Vagina (tissue), 2 donors: ENCODE data around the gene STX7. TPM values are rescaled to one million over a fixed set of nuclear protein-coding genes. Genes with fewer than 3 reads are reported as not detected.

ENCODE experiments used
- DNase-seq, 2 donors: peaks; one replicate each; pipeline ENCODE4 v3.0.0-alpha.2; 2017; ENCODE audit errors: extremely low spot score in 2 of 2
- H3K27ac ChIP-seq: fragments of 200-600 bp; sonication (generic); one replicate; pipeline ENCODE4 v1.5.1; 2019
- H3K27me3 ChIP-seq: fragments of 200-600 bp; sonication (generic); one replicate; pipeline ENCODE4 v1.5.1; 2019
- H3K36me3 ChIP-seq, 2 donors: fragments of 200-600 bp; sonication (generic); one replicate each; pipeline ENCODE4 v1.5.1; 2017 to 2019
- H3K4me1 ChIP-seq: fragments of 200-600 bp; sonication (generic); one replicate; pipeline ENCODE4 v1.5.1; 2019
- H3K4me3 ChIP-seq, 2 donors: fragments of 200-600 bp; sonication (generic); 1 replicate in 1 of 2; 2 replicates in 1 of 2; pipeline ENCODE4 v1.5.1; 2016 to 2019
- H3K9me3 ChIP-seq: fragments of 200-600 bp; sonication (generic); one replicate; pipeline ENCODE4 v1.5.1; 2019
- CTCF ChIP-seq, 3 experiments: fragments of 450-650 bp in 2 of 3; fragments of 200-600 bp in 1 of 3; sonication (generic) in 1 of 3; IDR thresholded peaks; one replicate each; pipeline ENCODE4 v1.5.1; 2017 to 2019; ENCODE audit warnings: antibody characterized with exemption in 3 of 3, mild to moderate bottlenecking in 2 of 3, moderate library complexity in 2 of 3
- POLR2A ChIP-seq, 2 donors: fragments of 450-650 bp; IDR thresholded peaks; one replicate each; pipeline ENCODE4 v1.6.1; 2017; ENCODE audit warnings: antibody characterized with exemption in 2 of 2, mild to moderate bottlenecking in 2 of 2, moderate library complexity in 2 of 2
- POLR2AphosphoS5 ChIP-seq, 2 donors: sonication (generic); formaldehyde crosslinking; IDR thresholded peaks; one replicate each; pipeline ENCODE4 v1.9.0; 2017; ENCODE audit warnings: antibody characterized with exemption in 2 of 2, mild to moderate bottlenecking in 2 of 2, low read depth in 1 of 2; ENCODE audit not compliant: insufficient read depth in 1 of 2
- intact Hi-C: fragments of 100-400 bp; cut with DNase I; formaldehyde crosslinking; loops from one replicate; pipeline ENCODE4 v1.15.1; 2023
- total RNA-seq: library from RNA; depleted of rRNA; stranded (reverse); fragments of >200 nt; gene quantifications from one replicate; pipeline ENCODE4 v1.2.3, GENCODE V29; 2016

STX7 gene
- total RNA-seq, 1 donor from 2014 or later, result 26.8 TPM

- no peak overlapping the region for H3K4me3 ChIP-seq
- H3K9me3 ChIP-seq, result no peaks in the 10 kb centered on the region
- DNase-seq, result no peak
- intact Hi-C loops, result no loop called here
- peaks cover 0 to 49% of the 10 kb centered on the region in 2 donors for H3K36me3 ChIP-seq
- TF ChIP-seq POLR2AphosphoS5 (IDR thresholded peaks at IDR 0.05; ENCODE audit: insufficient read depth in 1 of 2, low read depth in 1 of 2), result no peak
- no peak for TF ChIP-seq CTCF (IDR thresholded peaks at IDR 0.05)
- TF ChIP-seq POLR2A (IDR thresholded peaks at IDR 0.05), result no peak
- H3K27ac ChIP-seq, result no peak overlapping the region
- H3K4me1 ChIP-seq, result no peaks in the 10 kb centered on the region
- H3K27me3 ChIP-seq, result no peaks in the 10 kb centered on the region
Measured at GRCh38 chr6:132466952-132467351, 46.0 kb downstream of the STX7 start.

DNA sequence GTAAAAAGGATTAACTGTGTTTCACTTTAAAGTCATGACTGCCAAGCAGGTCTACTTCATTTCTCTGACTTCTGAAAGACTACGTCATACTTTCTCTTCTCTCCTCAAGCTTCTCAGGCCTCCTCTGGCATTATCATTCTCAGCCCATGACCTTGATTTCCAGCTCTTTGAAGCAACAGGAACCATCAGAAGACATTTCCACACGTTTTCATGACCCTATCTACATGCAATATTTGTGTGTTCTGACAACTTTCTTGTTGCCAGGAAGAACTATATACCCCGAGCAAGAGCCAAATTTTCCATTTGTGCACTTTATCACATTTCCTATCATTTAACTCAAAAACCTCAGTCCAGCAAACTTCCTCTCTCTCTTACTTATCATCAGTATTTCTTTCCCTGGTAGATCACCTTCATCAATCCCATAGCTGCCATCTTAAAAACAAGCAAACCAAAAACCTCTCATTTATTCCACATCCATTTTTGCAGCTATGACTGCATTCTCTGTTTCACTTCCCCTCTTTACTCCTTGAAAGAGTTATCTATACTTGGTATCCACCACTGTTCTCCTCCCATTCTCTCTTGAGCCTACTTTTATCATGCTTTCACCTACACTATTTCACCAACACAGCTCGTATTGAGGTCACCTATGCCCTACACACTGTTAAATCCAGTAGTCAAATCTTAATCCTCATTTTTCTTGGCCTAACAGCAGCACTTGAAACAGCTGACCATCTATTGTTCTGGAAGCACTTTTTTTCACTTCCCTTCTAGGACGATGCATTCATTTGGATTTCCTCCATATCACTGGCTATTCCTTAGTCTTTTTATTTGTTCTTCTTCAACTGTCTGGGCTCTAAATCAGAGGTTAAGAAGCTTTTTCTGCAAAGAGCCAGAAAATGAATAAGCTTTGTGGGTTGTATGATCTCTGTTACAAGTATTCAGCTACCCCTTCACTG, 47.1 kb downstream of the STX7 start:
- intact Hi-C loops, result no loop called here
- no peaks in the 10 kb centered on the region for H3K4me1 ChIP-seq
- no peak for DNase-seq
- no peaks in the 10 kb centered on the region for H3K9me3 ChIP-seq
- TF ChIP-seq CTCF (IDR thresholded peaks at IDR 0.05), result no peak
- TF ChIP-seq POLR2A (IDR thresholded peaks at IDR 0.05), result no peak
- no peak for TF ChIP-seq POLR2AphosphoS5 (IDR thresholded peaks at IDR 0.05; ENCODE audit: insufficient read depth in 1 of 2, low read depth in 1 of 2)
- no peak overlapping the region for H3K27ac ChIP-seq
- H3K27me3 ChIP-seq, result no peaks in the 10 kb centered on the region
- no peak overlapping the region for H3K4me3 ChIP-seq
- H3K36me3 ChIP-seq, result peaks cover 0 to 49% of the 10 kb centered on the region in 2 donors

GRCh38 chr6:132464538-132465256, 48.2 kb downstream of the STX7 start:
- H3K4me1 ChIP-seq, result no peaks in the 10 kb centered on the region
- intact Hi-C loops, result no loop called here
- H3K36me3 ChIP-seq, result peaks cover 0 to 50% of the 10 kb centered on the region in 2 donors
- H3K4me3 ChIP-seq, result no peak overlapping the region
- H3K27ac ChIP-seq, result no peak overlapping the region
- no peaks in the 10 kb centered on the region for H3K27me3 ChIP-seq
- H3K9me3 ChIP-seq, result no peaks in the 10 kb centered on the region
- no peak for DNase-seq
- no peak for TF ChIP-seq POLR2AphosphoS5 (IDR thresholded peaks at IDR 0.05; ENCODE audit: insufficient read depth in 1 of 2, low read depth in 1 of 2)
- no peak for TF ChIP-seq CTCF (IDR thresholded peaks at IDR 0.05)
- TF ChIP-seq POLR2A (IDR thresholded peaks at IDR 0.05), result no peak

GRCh38 chr6:132461958-132462357, 51.0 kb downstream of the STX7 start:
- no peak for DNase-seq
- no peaks in the 10 kb centered on the region for H3K27me3 ChIP-seq
- intact Hi-C loops, result no loop called here
- TF ChIP-seq POLR2A (IDR thresholded peaks at IDR 0.05), result no peak
- TF ChIP-seq CTCF (IDR thresholded peaks at IDR 0.05), result no peak
- TF ChIP-seq POLR2AphosphoS5 (IDR thresholded peaks at IDR 0.05; ENCODE audit: insufficient read depth in 1 of 2, low read depth in 1 of 2), result no peak
- no peaks in the 10 kb centered on the region for H3K9me3 ChIP-seq
- no peaks in the 10 kb centered on the region for H3K4me1 ChIP-seq
- H3K27ac ChIP-seq, result no peak overlapping the region
- H3K36me3 ChIP-seq, result peaks cover 0 to 61% of the 10 kb centered on the region in 2 donors
- no peak overlapping the region for H3K4me3 ChIP-seq
